Measurements from ENCODE around the gene CEL. TPM values are rescaled to one million over a fixed set of nuclear protein-coding genes. Genes with fewer than 3 reads are reported as not detected.

Gene CEL
- total RNA-seq, 4 donors from 2014 or later = 0.27 to 0.46 (median 0.33) TPM; not detected in 1

- DNase-seq = no peak
- Histone ChIP-seq H3K27ac (no peak overlapping the region), H3K4me1 (no peaks in the 10 kb centered on the region), H3K36me3 (peaks cover 52 to 70% of the 10 kb centered on the region in 2 donors), H3K4me3 (replicated peaks in 1 of 3) (no peak overlapping the region), H3K27me3 (no peaks in the 10 kb centered on the region), H3K9me3 (no peaks in the 10 kb centered on the region)
- no peak for TF ChIP-seq CTCF (IDR thresholded peaks at IDR 0.05)
- TF ChIP-seq POLR2A (IDR thresholded peaks at IDR 0.05) = no peak
- intact Hi-C loops (cut with DNase I) = loop anchor here (10.0 kb wide), 1 partner anchor 98 kb away; no protein-coding TSS in a partner anchor
- 95 to 98% methylated on average over 9 of the region's 9 CpGs for WGBS, 2 donors
Measured at GRCh38 chr9:133046196-133046899, 15.4 kb upstream of the CEL start.

GRCh38 chr9:133046900-133047295 is 14.9 kb upstream of the CEL start:
- no peak for DNase-seq
- no peak overlapping the region for H3K27ac ChIP-seq
- TF ChIP-seq CTCF (IDR thresholded peaks at IDR 0.05) = no peak
- no peak for TF ChIP-seq POLR2A (IDR thresholded peaks at IDR 0.05)
- no peaks in the 10 kb centered on the region for H3K4me1 ChIP-seq
- H3K27me3 ChIP-seq = no peaks in the 10 kb centered on the region
- no peaks in the 10 kb centered on the region for H3K9me3 ChIP-seq
- 96% methylated on average over 7 of the region's 7 CpGs for WGBS, 2 donors
- peaks cover 57 to 73% of the 10 kb centered on the region in 2 donors for H3K36me3 ChIP-seq
- intact Hi-C loops (cut with DNase I) = loop anchor here (10.0 kb wide), 1 partner anchor 98 kb away; no protein-coding TSS in a partner anchor
- no peak overlapping the region for H3K4me3 ChIP-seq (replicated peaks in 1 of 3)

GRCh38 chr9:133048595-133048994 is 13.2 kb upstream of the CEL start:
- Histone ChIP-seq H3K27me3 (no peaks in the 10 kb centered on the region), H3K27ac (no peak overlapping the region), H3K4me1 (no peaks in the 10 kb centered on the region), H3K9me3 (no peaks in the 10 kb centered on the region), H3K4me3 (replicated peaks in 1 of 3) (no peak overlapping the region), H3K36me3 (peaks cover 50 to 59% of the 10 kb centered on the region in 2 donors)
- 66 to 82% methylated on average over 5 of the region's 5 CpGs for WGBS, 2 donors
- intact Hi-C loops (cut with DNase I) = loop anchor here (10.0 kb wide), 1 partner anchor 96 kb away; no protein-coding TSS in a partner anchor
- TF ChIP-seq CTCF (IDR thresholded peaks at IDR 0.05) (peak in 1 of 6 experiments; percentile 6), POLR2A (IDR thresholded peaks at IDR 0.05) (no peak)
- DNase-seq = no peak

GRCh38 chr9:133049043-133049442 is 12.7 kb upstream of the CEL start:
- Histone ChIP-seq H3K9me3 (no peaks in the 10 kb centered on the region), H3K4me3 (replicated peaks in 1 of 3) (no peak overlapping the region), H3K27ac (no peak overlapping the region), H3K36me3 (peaks cover 50 to 60% of the 10 kb centered on the region in 2 donors), H3K4me1 (no peaks in the 10 kb centered on the region), H3K27me3 (no peaks in the 10 kb centered on the region)
- WGBS, 2 donors = 94 to 95% methylated on average over 11 of the region's 13 CpGs
- no peak for TF ChIP-seq CTCF (IDR thresholded peaks at IDR 0.05)
- TF ChIP-seq POLR2A (IDR thresholded peaks at IDR 0.05) = no peak
- intact Hi-C loops (cut with DNase I) = loop anchor here (10.0 kb wide), 1 partner anchor 96 kb away; no protein-coding TSS in a partner anchor
- DNase-seq = no peak

GRCh38 chr9:133050142-133050541 is 11.6 kb upstream of the CEL start:
- Histone ChIP-seq H3K27ac (no peak overlapping the region), H3K4me3 (replicated peaks in 1 of 3) (no peak overlapping the region), H3K9me3 (no peaks in the 10 kb centered on the region), H3K36me3 (peaks cover 52 to 60% of the 10 kb centered on the region in 2 donors), H3K27me3 (no peaks in the 10 kb centered on the region), H3K4me1 (no peaks in the 10 kb centered on the region)
- TF ChIP-seq POLR2A (IDR thresholded peaks at IDR 0.05) (no peak), CTCF (IDR thresholded peaks at IDR 0.05) (no peak)
- WGBS, 2 donors = 93 to 95% methylated on average over 6 of the region's 6 CpGs
- intact Hi-C loops (cut with DNase I) = no loop called here
- DNase-seq = no peak
